Hematopoietic multipotent progenitor cell treated with erythropoietin and hydrocortisone succinate and interleukin-3 and kit ligand, for 17 days (in vitro differentiated cells): Measurements from ENCODE around the gene SLC25A19.
A peak's percentile ranks its signal among the peaks of the same experiment; 100 is the strongest.
"Not testable (repeated sequence)": the region's sequence is repeated elsewhere in the genome, so short reads cannot be mapped to it uniquely, and the experiment has no call there.

Experiments
- DNase-seq: peaks from one replicate; pipeline ENCODE4 v3.0.0-alpha.2; 2015; ENCODE audit warnings: low spot score

The SLC25A19 gene

DNA sequence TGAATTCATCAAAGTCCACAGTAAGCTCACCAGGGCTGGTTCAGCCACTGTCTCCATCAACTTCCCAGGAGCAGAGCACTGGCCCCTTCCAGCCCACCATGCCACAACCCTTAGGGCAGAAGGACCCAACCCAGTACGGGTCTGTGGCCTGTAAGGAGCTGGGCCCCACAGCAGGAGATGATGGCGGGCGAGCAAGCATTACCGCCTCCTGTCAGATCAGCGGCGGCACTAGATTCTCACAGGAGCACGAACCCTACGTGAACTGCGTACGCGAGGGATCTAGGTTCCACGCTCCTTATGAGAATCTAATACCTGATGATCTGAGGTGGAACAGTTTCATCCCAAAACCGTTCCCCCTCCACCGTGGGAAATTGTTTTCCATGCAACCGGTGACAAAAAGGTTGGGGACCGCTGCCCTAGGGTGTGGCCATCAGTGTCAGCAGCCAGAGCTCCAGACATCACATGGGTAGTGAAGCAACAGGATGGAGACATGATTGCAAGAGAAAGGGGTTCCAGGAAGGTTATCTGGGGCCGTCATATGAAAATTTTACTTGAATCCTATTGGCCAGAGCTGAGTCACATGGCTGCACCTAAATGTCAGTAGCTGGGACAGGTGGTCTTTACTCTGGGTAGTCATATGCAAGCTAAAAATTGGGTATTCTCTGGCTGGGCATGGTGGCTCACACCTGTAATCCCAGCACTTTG lies 12.4 kb upstream of the SLC25A19 start:
- DNase-seq: no peak

DNA sequence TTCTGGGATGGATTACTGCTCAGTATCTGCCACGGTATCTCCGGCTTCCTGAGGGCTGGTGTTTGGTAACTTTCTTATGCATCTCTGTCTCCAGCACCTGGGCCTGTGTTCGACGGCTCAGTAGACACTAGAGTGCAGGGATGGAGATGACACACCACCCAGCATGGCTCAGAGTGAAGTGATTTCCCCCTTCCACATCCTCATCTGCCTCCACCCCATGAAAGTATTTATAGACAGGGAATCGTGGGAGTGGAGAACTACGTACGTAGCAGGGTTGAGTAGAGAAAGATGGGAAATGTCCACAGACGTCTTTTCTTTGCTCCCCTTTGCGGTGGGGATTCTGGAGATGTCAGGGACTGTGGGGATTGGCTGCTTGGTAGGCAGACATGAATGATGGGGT lies 11.8 kb upstream of the SLC25A19 start:
- no peak for DNase-seq

- DNase-seq: no peak
Observed at GRCh38 chr17:75300280-75300679, 11.0 kb upstream of the SLC25A19 start.

DNA sequence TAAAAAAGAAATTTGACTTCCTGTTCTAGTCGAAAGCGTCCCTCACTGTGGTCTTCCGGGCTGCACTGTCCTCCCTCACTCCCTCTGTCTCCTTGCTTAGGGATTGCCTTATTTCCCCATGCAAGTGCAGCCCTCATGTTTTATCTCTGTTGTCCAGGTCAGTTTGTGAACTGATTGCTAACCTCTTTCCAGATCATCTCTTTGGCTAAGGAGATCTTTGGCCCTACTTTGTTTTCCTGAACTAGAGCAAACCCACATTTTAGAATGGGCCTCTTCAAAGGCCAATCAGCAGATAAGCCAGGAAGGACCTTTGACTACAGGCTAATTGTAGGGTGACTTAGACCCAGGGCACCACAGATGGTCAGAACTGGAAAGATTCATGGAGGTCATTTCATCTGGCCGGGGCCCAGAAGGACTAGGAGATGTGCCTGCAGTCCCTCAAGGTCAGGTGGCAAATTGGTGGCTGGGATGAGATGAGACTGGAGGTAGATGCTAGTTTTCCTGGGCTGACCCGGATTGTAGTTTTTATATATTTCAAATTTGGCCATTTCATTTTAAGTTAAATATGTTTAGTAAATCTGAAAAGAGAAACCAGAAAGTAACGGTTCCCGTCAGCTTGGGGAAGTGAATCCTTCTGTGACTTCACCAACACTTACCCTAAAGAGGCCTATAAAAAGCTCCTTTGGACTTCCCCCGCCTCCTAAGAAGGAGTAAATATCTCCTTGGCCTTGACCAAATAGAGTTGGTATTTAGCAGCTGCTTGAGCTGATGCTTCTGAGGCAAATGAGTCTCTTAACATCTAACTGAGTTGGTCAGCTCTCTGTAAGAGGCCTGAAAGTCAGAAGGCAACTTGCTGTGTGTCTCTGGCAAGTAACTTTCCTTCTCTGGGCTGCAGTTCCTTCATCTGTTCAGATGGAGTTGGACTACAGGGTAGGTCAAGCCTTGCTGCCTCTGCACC lies 6.2 kb upstream of the SLC25A19 start:
- no peak for DNase-seq

DNA sequence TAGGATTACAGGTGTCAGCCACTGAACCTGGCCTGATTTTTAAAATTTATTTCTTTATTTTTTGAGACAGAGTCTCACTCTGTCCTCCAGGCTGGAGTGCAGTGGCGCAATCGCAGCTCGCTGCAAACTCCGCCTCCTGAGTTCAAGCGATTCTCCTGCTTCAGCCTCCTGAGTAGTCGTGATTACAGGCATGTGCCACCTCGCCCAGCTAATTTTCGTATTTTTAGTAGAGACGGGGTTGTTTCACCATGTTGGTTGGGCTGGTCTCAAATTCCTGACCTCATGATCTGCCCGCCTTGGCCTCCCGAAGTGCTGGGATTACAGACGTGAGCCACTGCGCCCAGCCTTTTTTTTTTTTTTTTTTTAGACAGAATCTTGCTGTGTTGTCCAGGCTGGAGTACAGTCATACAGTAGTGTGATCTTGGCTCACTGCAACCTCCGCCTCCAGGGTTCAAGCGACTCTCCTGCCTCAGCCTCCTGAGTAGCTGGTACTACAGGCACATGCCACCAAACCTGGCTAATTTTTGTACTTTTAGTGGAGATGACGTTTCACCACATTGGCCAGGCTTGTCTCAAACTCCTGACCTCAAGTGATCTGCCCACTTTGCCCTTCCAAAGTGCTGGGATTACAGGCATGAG lies 3.7 kb upstream of the SLC25A19 start:
- DNase-seq: not testable (repeated sequence)

DNA sequence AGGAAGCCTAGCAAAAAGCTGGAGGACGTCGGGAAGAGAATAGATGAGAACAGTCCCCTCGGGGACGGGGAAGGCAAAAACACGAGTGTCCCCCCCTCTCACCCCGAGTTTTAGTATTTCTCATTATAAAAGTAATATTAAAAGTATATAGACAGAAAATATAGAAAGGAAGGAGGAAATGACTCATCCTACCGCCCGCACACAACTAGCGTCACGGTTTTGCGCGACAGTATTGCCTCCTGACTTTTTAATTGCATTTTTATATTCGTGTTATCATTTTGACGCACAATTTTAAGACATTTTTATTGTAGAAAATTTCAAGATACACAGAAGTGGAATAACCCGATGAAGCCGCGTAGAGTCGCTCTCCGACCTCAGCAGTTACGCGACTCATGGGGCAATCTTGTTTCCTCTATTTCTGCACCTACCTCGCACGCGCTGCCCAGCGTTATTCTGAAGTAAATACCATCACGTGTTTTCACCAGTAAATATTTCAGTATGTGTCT lies 652 bp upstream of the SLC25A19 start:
- no peak for DNase-seq

DNA sequence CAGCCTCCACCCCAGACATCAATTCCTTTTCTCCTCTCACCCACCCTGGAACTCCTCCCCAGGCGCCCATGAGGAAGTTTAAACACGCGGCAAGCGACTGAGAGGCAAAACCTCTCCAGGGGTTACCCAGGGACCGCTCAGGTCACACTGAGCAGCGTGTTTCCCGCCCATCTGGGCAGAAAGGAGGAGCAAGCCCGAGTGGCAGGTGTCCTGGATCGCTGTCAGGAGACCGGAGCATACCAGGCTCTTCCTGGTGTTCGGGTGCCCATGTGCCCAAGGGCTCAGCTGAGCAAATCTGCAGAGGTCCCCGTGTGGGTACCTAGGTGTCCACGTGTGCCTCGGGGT lies 491 bp downstream of the SLC25A19 start:
- no peak for DNase-seq

- no peak for DNase-seq
Observed at GRCh38 chr17:75288359-75288758, 874 bp downstream of the SLC25A19 start.

GRCh38 chr17:75287221-75287620 lies 2.0 kb downstream of the SLC25A19 start:
- no peak for DNase-seq

DNA sequence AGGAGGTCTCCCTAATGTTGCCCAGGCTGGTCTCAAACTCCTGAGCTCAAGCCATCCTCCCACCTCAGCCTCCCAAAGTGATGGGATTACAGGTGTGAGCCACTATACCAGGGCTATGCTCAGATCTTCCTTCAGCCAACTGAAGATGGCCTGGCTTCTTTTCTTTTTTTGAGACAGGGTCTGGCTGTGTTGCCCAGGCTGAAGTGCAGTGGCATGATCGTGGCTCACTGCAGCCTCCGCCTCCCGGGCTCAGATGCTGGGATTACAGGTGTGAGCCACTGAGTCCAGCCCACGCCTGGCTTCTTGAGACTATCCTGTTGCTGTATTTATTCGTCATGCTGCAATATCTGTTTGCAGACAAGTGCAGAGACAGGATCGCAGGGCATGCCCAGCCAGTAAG lies 4.1 kb downstream of the SLC25A19 start:
- no peak for DNase-seq

- DNase-seq: not testable (repeated sequence)
Observed at GRCh38 chr17:75280189-75280588, 9.0 kb downstream of the SLC25A19 start.

DNA sequence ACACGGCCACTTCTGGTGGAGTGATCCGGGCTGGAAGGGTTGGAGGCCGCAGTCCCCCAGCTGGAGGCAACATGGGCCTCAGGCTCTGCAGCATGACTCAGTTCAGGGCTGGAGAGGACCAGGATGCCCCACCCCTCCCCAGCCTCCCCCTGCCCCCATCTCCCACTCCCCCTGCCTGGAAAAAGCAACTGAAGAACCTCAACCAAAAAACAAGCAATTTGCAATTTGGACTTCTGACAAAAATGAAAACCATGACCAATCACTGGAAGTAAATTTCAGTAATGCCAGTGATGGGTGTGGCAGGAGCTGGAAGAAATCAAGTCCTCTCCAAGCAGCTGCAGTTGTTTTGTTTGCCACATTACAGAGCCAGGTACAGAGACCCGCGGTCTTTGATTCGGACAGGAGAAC lies 11.6 kb downstream of the SLC25A19 start:
- DNase-seq: no peak

GRCh38 chr17:75273977-75274708 lies 15.1 kb downstream of the SLC25A19 start:
- no peak for DNase-seq

- DNase-seq: no peak
Observed at GRCh38 chr17:75272848-75273184, 16.4 kb downstream of the SLC25A19 start.

GRCh38 chr17:75271955-75272847 lies 17.0 kb downstream of the SLC25A19 start:
- no peak for DNase-seq

- DNase-seq: peak; percentile 82
Observed at GRCh38 chr17:75271233-75271954, 17.8 kb downstream of the SLC25A19 start.

DNA sequence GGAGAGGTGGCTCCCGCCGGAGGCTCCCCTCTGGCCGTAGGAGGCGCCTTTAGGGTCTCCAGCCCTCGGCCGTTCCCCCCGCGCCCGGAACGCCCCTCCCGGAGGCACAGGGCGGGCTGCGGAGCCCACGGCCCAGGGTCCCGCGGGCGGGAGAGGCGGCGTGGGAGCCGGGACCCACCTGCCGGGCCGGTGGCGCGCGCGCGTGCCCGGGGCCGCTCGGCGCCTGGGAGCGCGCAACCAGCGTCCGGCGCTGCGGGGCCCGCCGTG lies 18.3 kb downstream of the SLC25A19 start, which contains the start of gene MIF4GD:
Gene MIF4GD, minus strand, starts transcription at position 266 of the 267 bp plus-strand sequence. CDS start 1,036 bp downstream, outside the sequence.
- no peak for DNase-seq

GRCh38 chr17:75270218-75270965 lies 18.8 kb downstream of the SLC25A19 start:
- DNase-seq: peak; percentile 26

GRCh38 chr17:75269844-75270217 lies 19.4 kb downstream of the SLC25A19 start:
- no peak for DNase-seq
